Heart left ventricle (tissue), 13 donors: ENCODE results near the gene SENP5.
"Not testable (repeated sequence)": the region's sequence is repeated elsewhere in the genome, so short reads cannot be mapped to it uniquely, and the experiment has no call there.

Experiments used
- CTCF ChIP-seq, 12 donors: fragments of 200-600 bp; sonication (generic) in 4 of 12; IDR thresholded peaks; one replicate each; pipeline versions ENCODE4 v1.5.0 to v1.8.0; 2018 to 2022; ENCODE audit warnings: antibody characterized with exemption in 12 of 12, mild to moderate bottlenecking in 5 of 12
- POLR2A ChIP-seq, 2 donors: fragments of 450-650 bp; IDR thresholded peaks; one replicate each; pipeline ENCODE4 v1.6.1; 2017; ENCODE audit warnings: antibody characterized with exemption in 2 of 2, mild to moderate bottlenecking in 2 of 2, moderate library complexity in 2 of 2
- donor health status: ischemic (EF 13 %, LVEDD 7.1; RV severe dilation, severe dysfunction).
- donor health status: DM: no; HTN: yes; CAD: no.
- donor health status: DM: no; HTN: no; CAD: no.
- donor health status: ischemic (EF 25% LVEDD 6.9; RV normal size, moderate dysfunction).
- donor health status: ischemic (EF 25% LVEDD 5.7; RV mildly dilated, moderate dysfunction).
- donor health status: ischemic (EF 35%, LVEDD 5.7; RV mildly dilated, moderate dysfunction).
- donor health status: nonischemic (EF 11% LVEDD 7.7; RV severe dilation, severe dysfunction).
- donor health status: DM: yes; HTN: yes; CAD: no.
- donor health status: PGD.
- donor health status: ischemic (EF 29% LVEDD 5.4; RV normal size, mild dysfunction).
- donor health status: nonischemic (EF 23%, LVEDD 6.1; RV moderate dilation, normal function).

GRCh38 chr3:196844235-196845219, 23.2 kb upstream of the SENP5 start:
- TF ChIP-seq CTCF, POLR2A (IDR thresholded peaks at IDR 0.05): not testable (repeated sequence)
